ENCODE measurements around the gene NEK7.

The NEK7 gene

DNA sequence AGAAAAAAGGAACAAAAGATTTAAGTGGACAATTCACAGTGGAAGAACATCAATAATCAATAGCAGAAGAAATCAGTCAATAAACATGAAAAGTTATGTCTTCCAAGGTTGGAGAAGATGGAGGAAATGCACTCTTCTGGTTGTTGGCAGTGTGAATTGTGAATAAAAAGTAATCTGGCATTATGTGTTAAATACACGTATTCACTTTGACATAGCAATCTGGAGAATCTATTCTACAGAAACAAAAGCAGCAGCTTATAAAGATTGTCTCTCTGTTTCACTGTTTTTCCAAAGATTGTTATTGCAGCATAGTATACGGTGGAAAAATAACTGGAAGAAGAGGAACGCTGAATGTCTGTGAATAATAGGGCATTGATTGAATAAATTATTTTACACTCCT, 169.4 kb downstream of the NEK7 start:
- Histone ChIP-seq H3K4me3 (ENCODE audit: low read depth, low read length) (no peak overlapping the region), H3K4me1 (no peaks in the 10 kb centered on the region), H3K36me3 (no peaks in the 10 kb centered on the region), H3K9me3 (no peaks in the 10 kb centered on the region), H3K27me3 (no peaks in the 10 kb centered on the region)
- DNase-seq: no peak
- TF ChIP-seq, protein P1, sequence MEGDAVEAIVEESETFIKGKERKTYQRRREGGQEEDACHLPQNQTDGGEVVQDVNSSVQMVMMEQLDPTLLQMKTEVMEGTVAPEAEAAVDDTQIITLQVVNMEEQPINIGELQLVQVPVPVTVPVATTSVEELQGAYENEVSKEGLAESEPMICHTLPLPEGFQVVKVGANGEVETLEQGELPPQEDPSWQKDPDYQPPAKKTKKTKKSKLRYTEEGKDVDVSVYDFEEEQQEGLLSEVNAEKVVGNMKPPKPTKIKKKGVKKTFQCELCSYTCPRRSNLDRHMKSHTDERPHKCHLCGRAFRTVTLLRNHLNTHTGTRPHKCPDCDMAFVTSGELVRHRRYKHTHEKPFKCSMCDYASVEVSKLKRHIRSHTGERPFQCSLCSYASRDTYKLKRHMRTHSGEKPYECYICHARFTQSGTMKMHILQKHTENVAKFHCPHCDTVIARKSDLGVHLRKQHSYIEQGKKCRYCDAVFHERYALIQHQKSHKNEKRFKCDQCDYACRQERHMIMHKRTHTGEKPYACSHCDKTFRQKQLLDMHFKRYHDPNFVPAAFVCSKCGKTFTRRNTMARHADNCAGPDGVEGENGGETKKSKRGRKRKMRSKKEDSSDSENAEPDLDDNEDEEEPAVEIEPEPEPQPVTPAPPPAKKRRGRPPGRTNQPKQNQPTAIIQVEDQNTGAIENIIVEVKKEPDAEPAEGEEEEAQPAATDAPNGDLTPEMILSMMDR (IDR thresholded peaks at IDR 0.05; ENCODE audit: low read depth, low read length): no peak

DNA sequence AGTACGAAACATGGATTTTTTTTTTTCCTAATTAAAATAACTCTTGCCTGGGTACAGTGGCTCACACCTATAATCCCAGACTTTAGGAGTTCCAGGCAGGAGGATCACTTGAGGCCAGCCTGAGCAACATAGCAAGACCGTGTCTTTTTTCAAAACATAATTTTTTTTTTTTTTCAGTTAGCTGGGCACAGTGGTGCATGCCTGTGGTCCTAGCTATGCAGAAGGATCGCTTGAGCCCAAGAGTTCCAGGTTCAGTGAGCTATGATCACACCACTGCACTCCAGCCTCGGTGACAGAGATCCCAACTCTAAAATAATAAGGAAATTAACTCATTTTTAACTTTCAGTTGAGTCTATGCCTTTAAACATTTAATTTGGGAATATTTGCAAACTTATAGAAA, 170.1 kb downstream of the NEK7 start:
- TF ChIP-seq, protein P1 (IDR thresholded peaks at IDR 0.05; ENCODE audit: low read depth, low read length): no peak
- no peak for DNase-seq
- Histone ChIP-seq H3K9me3 (no peaks in the 10 kb centered on the region), H3K4me1 (peaks cover 2% of the 10 kb centered on the region), H3K36me3 (no peaks in the 10 kb centered on the region), H3K27me3 (no peaks in the 10 kb centered on the region), H3K4me3 (ENCODE audit: low read depth, low read length) (no peak overlapping the region)

DNA sequence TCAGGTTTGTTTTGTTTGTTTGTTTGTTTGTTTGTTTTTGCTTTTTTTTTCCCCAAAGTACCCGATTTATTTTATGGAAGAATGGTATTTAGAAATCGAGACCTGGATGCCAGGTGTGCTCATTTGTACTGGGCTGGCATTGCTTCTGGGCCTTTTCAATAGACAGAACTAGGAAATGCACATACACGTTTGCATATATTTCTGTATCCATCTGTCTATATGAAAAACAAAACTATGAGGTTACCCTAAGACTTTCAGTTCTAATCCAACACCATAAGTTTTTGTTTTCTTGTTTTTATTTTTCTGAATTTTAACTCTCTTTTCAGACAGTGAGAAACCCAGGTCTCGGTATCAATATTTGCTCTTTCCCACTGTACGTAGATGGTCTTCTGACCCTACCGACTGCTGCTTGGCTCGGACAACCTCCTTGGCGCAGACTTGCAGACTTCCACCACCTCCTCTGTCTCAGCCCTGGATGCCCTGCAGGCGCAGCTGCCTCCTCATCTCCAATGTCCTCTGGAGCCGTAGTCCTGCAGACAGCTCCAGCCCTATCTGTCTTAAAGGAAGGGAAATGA, 171.7 kb downstream of the NEK7 start:
- H3K36me3 ChIP-seq: no peaks in the 10 kb centered on the region
- DNase-seq: no peak
- TF ChIP-seq, protein P1 (IDR thresholded peaks at IDR 0.05; ENCODE audit: low read depth, low read length): no peak

DNA sequence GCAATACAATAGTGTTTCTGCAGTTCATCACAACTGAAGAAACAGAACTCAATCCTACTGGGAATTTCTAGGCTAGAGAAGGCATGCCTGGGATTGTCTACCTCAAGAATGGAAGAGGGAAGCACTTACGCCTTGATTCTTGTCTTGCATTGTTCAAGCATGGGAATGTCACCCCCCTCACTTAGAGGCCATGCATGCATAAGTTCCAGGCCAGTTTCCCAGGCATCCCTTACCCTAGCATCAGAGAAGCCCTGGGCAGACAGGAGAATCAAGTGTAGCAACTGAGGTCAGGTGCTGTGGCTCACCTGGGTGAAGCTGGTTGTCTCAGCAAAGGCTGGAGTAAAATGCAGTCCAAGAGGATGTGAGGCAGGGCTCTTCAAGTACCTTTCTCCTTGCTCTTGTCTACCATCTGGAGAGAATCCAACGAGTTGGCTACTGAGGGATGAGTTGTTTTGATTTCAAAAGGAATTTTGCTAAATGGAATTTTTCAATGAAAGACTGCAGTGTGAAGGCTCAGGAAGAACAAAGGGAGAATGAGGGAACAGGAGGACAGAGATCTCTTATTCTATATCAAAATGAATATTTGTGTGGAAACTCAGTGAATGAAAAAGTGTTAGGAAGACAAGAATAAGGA, 174.3 kb downstream of the NEK7 start:
- H3K4me1 ChIP-seq: peaks cover 12% of the 10 kb centered on the region
- no peaks in the 10 kb centered on the region for H3K36me3 ChIP-seq
- TF ChIP-seq, protein P1 (IDR thresholded peaks at IDR 0.05; ENCODE audit: low read depth, low read length): no peak

More for the DNA sequence above, 171.7 kb downstream of the NEK7 start:
- H3K9me3 ChIP-seq: no peaks in the 10 kb centered on the region
- H3K4me3 ChIP-seq (ENCODE audit: low read depth, low read length): no peak overlapping the region
- H3K4me1 ChIP-seq: peaks cover 12% of the 10 kb centered on the region
- H3K27me3 ChIP-seq: no peaks in the 10 kb centered on the region

DNA sequence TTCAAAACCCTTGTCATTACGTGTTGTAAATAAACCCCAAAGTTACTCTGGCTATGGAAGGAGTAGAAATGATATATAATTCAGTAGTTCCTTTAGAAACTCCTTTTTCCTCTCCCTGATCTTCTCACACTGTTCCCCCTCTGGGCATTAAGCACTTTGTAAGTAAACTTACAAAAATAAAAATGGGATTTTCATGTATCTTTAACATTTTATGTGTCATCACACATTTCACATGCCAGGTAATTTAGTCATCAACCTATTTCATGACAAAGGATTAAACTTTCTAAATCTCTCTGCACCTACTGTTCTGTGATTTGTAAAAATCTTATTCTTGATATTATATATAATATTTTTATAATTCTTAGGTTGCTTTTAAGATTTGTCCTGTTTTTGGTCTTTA, 176.9 kb downstream of the NEK7 start:
- Histone ChIP-seq H3K36me3 (no peaks in the 10 kb centered on the region), H3K27me3 (no peaks in the 10 kb centered on the region), H3K4me1 (peaks cover 12% of the 10 kb centered on the region), H3K4me3 (ENCODE audit: low read depth, low read length) (no peak overlapping the region), H3K9me3 (no peaks in the 10 kb centered on the region)
- TF ChIP-seq, protein P1 (IDR thresholded peaks at IDR 0.05; ENCODE audit: low read depth, low read length): no peak
- DNase-seq: no peak

More for the DNA sequence above, 174.3 kb downstream of the NEK7 start:
- no peak overlapping the region for H3K4me3 ChIP-seq (ENCODE audit: low read depth, low read length)
- H3K27me3 ChIP-seq: no peaks in the 10 kb centered on the region
- H3K9me3 ChIP-seq: no peaks in the 10 kb centered on the region
- DNase-seq: no peak

DNA sequence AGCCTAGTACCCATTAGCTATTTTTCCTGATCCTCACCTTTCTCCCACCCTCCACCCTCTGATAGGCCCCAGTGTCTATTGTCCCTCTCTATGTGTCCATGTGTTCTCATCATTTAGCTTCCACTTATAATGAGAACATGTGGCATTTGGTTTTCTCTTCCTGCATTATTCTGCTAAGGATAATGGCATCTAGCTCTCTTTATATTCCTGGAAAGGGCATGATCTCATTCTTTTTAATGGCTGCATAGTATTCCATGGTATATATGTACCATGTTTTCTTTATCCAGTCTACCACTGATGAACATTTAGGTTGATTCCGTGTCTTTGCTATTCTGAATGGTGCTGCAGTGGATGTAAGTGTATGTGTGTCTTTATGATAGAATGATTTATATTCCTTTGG, 178.9 kb downstream of the NEK7 start:
- Histone ChIP-seq H3K27me3 (no peaks in the 10 kb centered on the region), H3K9me3 (no peaks in the 10 kb centered on the region), H3K36me3 (no peaks in the 10 kb centered on the region), H3K4me3 (ENCODE audit: low read depth, low read length) (no peak overlapping the region), H3K4me1 (peaks cover 12% of the 10 kb centered on the region)
- TF ChIP-seq, protein P1 (IDR thresholded peaks at IDR 0.05; ENCODE audit: low read depth, low read length): no peak
- DNase-seq: no peak

Measured in BE2C (cell line).